Cerebellar cortex (tissue), 1 donor: ENCODE measurements around the gene ARFIP1.
"Not testable (repeated sequence)": the region's sequence is repeated elsewhere in the genome, so short reads cannot be mapped to it uniquely, and the experiment has no call there.

Source experiments
- DNase-seq: peaks from one replicate; pipeline ENCODE4 v3.0.0-alpha.2; 2015; ENCODE audit warnings: low spot score

Gene ARFIP1

GRCh38 chr4:152896811-152897210, 117.1 kb downstream of the ARFIP1 start:
- peak; percentile 47 for DNase-seq

DNA sequence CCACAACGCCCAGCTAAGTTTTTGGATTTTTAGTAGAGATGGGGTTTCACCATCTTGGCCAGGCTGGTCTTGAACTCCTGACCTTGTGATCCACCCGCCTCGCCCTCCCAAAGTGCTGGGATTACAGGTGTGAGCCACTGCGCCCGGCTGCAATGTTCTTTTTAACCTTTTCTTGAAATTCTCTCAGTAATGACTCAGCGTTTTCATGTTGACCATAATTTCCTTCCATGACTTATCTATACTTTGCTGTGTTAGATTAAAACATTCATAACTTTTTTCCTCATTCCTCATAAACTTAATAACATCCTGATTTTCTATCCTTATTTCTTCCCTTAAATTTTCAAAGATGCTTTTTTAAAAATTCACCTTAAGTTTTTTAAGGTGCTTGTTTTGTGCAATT, 118.4 kb downstream of the ARFIP1 start:
- DNase-seq, result not testable (repeated sequence)

DNA sequence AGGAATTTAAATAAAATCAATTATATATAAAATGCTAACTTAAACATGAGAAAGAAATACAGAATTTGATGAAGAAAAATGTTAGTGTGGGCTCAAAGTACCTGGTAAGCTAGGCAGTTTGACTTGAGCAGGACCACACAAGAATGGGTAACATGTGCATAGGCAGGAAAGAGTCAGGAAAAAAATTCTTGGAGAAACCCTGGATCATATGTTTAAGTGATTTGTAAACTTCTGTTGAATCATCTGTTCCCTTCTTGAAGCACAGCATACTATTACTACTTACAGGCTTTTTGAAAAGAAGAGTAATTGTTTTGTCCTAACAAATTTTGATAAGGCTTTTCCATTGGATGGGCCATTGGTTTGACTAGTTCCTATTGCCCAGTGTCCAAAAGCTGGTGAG, 118.9 kb downstream of the ARFIP1 start:
- no peak for DNase-seq

DNA sequence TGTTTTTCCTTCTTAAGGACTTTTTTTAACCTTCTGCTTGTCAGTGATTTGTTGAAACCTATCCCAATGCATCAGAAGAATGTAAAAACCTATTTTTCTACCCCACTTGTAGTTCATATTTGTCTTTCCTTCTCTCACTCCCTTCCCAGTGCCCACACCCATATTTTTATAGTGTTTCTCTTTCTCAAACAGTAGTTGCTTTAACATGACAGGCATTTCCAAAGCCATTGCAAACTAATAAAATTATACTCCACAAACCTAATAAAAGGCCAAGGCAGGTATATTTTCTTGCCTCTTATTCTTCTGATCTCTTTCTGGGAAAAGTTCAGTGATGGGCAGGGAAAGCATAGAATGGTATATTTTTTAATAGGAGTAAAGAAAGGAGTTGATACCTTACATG, 120.6 kb downstream of the ARFIP1 start:
- DNase-seq, result no peak

DNA sequence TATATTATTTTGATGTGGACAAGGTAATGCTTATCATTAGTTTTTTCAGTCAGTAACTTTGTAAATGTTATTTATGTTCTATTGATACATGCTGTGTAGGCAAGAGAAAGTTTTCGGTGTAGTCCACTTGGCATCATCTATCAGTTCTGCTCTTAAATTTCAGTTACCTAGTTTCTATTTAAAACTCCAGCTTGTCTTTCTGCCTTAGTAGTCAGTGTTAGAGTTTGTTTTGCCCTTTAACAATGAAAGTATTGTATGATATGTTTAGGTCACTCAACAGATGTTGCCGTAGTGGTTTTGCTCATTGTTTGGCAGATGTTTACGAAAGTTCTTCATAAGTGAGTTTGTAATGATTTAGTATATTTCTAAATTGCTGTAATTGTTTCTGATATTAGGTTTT, 121.5 kb downstream of the ARFIP1 start:
- no peak for DNase-seq

- no peak for DNase-seq
Measured at GRCh38 chr4:152903658-152904057, 123.9 kb downstream of the ARFIP1 start.

GRCh38 chr4:152909901-152910300, 130.1 kb downstream of the ARFIP1 start:
- DNase-seq, result no peak

DNA sequence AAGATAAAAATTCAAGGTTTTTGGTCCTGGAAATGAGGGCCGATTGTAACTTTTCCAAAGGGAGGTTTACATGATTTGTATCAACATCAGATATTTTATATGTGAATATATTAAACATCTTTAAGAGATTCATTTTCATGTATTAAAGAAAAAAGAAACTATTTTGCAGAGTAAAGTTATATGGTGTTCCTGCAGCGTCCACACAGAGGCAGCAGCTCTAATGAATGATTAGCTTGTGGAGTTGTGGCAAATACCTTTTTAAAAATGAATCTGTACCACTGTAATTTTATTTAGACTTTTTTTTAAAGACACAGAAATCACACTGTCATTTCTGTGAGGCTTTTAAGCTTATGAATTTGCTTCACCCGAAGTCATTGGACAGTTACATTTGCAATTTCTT, 130.8 kb downstream of the ARFIP1 start:
- no peak for DNase-seq

- DNase-seq, result no peak
Measured at GRCh38 chr4:152917543-152918395, 138.0 kb downstream of the ARFIP1 start.

DNA sequence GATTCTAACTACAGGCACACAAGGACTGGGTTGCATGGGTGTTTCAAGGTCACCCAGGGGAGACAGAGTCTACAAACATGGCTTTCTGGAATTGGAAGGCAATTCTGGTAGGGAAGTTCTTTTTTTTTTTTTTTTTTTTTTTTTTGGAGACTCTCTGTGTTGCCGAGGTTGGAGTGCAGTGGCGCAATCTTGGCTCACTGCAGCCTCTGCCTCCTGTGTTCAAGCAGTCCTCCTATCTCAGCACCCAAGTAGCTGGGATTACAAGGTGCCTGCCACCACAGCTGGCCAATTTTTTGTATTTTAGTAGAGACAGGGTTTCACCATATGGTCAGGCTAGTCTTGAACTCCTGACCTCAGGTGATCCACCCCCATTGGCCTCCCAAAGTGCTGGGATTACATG, 140.1 kb downstream of the ARFIP1 start:
- no peak for DNase-seq

GRCh38 chr4:152920768-152921167, 141.0 kb downstream of the ARFIP1 start:
- DNase-seq, result no peak

DNA sequence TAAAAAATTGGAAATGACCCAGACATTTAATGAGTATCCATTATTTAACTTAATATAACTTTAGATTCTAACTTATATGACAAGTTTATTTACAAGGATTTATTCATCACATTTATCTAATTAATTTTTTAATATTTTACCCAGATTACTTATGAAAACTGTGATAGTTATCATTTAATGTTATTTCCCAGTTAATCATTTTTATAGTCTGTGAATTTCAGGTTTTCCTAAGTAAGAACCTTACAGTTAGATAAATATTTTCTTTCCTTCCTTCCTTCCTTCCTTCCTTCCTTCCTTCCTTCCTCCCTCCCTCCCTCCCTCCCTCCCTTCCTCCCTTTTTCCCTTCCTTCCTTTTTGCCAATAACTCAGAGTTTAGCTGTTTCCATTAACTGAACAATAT, 141.5 kb downstream of the ARFIP1 start:
- DNase-seq, result no peak

DNA sequence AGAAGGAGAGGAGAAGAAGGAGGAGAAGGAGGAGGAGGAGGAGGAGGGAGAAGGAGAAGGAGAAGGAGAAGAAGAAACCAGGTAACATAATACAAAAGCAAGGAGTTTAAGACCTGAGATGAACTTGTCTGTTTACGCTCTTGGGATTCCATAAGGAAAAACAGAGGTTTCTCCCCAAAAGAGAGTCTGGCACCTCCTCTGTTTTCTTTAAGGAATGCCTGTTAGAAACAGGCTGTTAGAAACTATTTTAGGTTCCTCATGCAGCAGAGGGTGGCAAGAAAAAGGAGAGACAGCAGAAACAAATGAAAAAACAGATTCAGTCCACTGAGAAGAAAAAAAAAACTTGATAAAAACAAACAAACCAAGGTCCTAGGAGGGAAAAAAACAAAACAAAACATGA, 146.1 kb downstream of the ARFIP1 start:
- DNase-seq, result no peak

- DNase-seq, result no peak
Measured at GRCh38 chr4:152926959-152927358, 147.2 kb downstream of the ARFIP1 start.

- DNase-seq, result no peak
Measured at GRCh38 chr4:152927737-152928136, 148.0 kb downstream of the ARFIP1 start.

DNA sequence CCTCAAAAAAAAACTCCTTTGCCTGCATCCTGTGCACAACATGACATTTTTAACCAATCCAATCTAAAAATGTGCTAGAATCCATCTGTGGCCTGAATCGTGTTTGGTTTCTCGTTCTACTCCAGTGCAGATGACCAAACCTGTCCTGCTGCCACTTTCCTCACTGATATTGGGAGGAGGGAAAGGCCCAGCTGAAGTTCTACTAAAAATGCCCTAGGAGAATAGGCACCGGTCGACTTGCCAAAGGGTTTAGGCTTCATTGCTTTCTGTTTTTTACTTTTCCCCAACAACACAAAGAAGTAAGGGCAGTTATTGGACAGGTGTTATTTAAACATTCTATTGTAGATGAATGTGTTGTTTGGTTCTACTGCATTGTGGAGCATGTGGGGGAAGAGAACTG, 148.5 kb downstream of the ARFIP1 start:
- no peak for DNase-seq

- no peak for DNase-seq
Measured at GRCh38 chr4:152929888-152930287, 150.1 kb downstream of the ARFIP1 start.

DNA sequence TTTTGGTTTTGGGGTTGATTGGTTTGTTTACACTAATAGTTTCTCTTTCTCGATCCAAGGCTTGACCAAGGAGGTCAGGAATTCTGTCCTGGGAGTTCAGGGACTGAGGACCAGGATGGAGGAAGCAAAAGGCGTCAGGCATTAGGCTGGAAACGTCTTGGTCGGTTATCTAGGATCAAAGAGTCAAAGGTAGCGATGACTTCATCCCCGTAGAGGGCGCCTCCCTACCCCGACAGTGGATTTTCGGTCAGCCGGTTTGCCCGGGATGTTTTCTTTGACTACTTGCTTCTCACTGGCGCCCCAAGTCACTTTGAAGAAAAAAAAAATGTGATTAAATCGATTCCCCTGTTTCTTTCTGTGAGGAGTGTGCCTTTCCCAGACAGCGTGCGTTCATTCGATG, 155.4 kb downstream of the ARFIP1 start:
- no peak for DNase-seq

DNA sequence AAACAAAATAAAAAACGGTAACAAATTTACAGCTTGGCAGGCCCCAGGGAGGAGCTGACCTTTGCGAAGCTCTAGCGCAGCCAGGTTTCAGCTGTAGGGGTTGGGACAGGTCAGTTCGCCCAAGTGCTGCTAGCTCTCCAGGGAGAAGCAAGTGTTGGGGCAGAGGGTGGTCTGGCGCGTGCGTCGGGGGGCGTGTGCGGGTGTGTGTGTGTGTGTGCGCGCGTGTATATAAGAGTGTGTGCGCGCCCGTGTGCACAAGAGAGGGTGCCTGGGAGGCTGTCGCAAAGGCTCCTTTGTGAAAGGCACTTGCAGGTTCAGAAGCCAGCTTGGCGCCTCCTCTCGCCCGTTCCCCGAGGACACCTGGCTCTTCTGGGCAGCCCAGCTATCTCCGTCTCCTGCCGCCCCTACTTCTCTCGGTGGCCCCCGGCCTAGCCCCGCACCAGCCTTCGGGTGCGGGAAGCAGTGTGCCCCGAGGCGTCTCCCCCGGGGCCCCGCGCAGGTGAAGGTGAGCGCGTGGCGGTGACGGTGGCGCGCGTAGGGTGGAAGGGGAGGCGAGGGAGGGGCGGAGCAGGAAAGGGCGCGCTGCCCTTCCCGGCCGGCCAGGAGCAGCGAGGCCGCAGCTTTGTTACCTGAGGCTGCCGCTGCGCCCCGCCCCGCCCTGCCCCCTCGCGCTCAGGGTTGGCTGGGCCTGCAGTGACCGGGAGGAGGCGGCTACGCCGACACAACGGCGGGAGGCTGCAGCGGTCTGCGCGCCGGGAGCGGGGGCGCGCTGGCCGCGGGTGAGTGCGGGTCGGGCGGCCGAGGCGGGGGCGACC, 156.1 kb downstream of the ARFIP1 start, which contains the start of gene FHDC1:
FHDC1 (plus strand) TSS at position 693 of the 815 bp plus-strand sequence. CDS start 6,735 bp downstream, outside the sequence.
- DNase-seq, result peak; percentile 61

DNA sequence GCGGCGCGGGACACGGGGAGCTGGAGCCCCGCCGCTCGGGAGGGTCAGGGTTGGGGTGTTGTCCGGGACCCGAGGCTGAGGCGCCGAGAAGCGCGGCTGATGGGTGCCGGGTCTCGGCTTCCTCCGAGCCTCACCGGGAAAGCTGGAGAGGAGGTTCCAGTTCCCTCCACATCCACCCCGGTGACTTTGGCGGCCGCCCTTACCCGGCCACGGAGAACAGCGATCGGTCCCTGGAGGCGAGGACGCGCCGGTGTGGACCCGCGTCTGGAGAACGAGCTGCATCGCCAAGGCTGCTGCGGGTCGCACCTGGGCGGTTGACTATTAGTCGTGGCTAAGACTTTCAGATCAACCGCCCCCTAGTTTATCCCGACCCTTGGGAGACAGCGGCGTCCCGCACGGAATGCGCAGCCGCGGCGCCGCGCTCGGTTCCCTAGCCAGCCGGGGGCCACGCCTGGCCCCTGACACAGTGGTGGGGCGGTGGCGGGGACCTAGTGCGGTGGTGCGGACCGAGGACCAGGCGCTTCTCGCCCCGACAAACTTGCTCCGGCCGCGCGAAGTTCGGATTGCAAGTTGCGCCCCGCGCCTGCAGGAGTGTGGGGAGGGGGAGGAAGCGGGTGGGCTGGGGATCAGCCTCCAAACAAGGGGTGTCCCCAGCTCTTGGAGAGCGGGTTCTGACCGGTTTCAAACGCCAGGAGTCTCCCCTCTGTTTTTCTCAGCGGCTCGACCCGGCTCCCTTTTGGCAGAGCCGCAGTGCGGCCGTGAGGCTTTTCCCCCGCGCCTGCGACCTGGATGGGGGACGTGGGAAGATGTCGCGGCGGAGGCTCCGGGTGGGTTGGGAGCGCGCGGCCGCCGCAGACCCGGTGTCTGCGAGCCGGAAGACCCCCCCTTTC, 156.9 kb downstream of the ARFIP1 start:
- DNase-seq, result peak; percentile 26

DNA sequence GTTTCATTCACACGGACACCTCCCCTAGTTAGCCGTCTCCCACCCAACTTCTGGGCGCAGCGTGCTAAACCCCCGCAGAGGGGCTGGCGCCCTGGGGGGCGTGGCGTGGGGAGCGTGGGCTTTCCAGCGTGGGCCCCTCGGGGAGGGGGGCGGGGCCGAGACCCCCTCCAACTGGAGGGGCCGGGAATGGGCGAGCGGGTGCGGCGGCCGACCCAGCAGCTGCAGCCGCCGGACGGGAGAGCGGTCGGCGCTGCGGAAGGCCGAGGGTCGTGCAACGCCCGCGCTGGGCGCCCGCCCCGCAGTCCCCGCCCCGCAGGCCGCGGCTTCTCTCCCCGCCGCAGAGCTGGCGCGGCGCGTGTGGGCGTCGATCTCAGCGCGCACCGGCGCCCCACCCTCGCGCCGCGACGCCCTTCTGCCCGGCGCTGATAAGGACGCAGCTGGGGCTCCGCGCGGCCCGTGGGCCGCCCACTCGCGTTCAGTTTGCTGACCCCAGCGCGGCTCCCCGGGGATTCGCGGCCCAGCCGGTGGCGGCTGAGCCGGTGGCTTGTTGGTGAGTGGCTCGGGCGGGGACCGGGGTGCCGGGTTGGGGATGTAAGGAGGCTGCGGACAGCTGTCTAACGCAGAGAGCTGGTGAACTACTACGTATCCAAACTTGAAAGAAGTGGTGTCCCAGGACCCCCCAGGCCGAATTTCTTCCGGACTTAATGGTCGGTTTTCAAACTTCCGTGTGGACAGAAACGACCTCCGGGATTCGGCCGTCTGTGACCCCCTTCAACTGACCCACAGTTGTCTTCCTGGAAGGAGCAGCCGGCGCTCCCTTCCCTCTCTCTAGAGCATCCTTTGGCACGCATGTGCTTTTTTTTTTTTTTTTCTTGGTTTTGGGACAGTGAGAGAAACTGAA, 157.8 kb downstream of the ARFIP1 start:
- DNase-seq, result peak; percentile 40
